Measurements from ENCODE around the gene ARL15. TPM values are rescaled to one million over a fixed set of nuclear protein-coding genes. Genes with fewer than 3 reads are reported as not detected.

Gene ARL15
- polyA plus RNA-seq, 3 donors from 2014 or later = 15.0 to 20.3 (median 16.2) TPM

DNA sequence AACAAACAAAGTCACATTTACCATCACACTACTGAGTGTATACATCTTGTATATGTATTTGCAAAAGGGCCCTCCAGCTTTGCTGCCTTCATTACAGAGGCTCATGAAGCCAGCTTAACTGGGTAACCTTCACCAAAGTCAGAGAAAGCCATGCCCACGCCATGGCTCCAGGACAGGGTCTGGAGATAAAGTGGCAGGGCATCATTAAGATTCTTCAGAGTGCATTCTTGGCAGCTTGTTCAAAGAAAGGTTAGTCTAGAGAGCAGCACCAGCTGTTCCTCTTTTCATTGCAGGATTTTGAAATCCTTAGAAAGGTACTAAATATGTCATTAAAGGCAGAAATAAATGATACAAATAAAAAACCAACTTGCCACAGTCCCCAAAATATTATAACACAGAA lies 416.7 kb downstream of the ARL15 start:
- DNase-seq = no peak
- H3K27me3 Mint-ChIP-seq (ENCODE audit: low read depth in 3 of 3) = peaks cover 0 to 2% (median 0%) of the 10 kb centered on the region in 3 donors
- no peaks in the 10 kb centered on the region for H3K9me3 Mint-ChIP-seq
- H3K4me1 Mint-ChIP-seq = peaks cover 5 to 23% of the 10 kb centered on the region in 2 donors
- no peak overlapping the region for H3K27ac Mint-ChIP-seq
- H3K36me3 Mint-ChIP-seq = peaks cover 3 to 9% (median 5%) of the 10 kb centered on the region in 3 donors
- H3K4me3 Mint-ChIP-seq = no peak overlapping the region

DNA sequence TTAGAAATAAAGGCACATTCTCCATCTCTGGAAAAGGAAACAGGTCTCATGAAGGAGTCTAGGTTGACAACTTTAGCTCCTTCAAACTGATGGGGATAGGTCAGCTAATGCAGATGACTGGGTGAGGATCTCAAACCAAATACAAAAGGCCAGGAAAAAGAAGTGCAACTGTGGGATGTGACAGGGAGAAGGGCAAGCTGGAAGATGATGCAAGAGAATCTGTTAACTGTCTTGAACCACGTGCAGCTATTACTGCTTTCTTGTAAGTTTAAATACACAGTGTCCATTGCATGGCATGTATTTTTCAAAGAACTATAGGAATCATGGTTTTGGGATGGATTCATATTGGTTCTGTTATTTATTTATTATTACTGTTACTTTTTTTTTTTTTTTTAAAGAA lies 418.1 kb downstream of the ARL15 start:
- peaks cover 3 to 5% (median 4%) of the 10 kb centered on the region in 3 donors for H3K36me3 Mint-ChIP-seq
- H3K27me3 Mint-ChIP-seq (ENCODE audit: low read depth in 3 of 3) = peaks cover 0 to 2% (median 0%) of the 10 kb centered on the region in 3 donors
- peaks cover 5 to 22% of the 10 kb centered on the region in 2 donors for H3K4me1 Mint-ChIP-seq
- H3K4me3 Mint-ChIP-seq = no peak overlapping the region
- DNase-seq = no peak
- H3K9me3 Mint-ChIP-seq = no peaks in the 10 kb centered on the region
- H3K27ac Mint-ChIP-seq = peak overlapping the region in 1 of 6 donors; percentile 68

DNA sequence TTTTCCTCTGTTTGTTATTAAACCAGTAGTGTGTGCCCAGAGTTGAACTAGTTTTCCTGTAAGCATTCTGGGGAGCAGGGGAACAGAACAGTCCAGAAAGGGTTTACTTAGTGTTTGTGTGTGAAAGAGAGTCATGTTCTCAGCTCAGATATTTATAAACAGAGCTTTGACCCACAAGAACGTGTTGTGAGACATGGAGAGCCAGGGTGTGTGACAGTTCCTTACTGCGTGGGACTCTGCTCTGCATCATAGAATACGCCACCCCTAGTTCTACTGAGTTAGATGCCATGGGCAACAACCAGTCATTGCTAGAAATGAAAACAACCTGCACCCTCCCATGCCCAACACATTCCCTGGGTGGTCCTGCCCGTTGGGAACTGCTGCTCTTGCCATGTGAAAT lies 419.2 kb downstream of the ARL15 start:
- H3K4me1 Mint-ChIP-seq = peaks cover 5 to 13% of the 10 kb centered on the region in 2 donors
- peaks cover 0 to 2% (median 0%) of the 10 kb centered on the region in 3 donors for H3K27me3 Mint-ChIP-seq (ENCODE audit: low read depth in 3 of 3)
- H3K27ac Mint-ChIP-seq = no peak overlapping the region
- no peak overlapping the region for H3K4me3 Mint-ChIP-seq
- DNase-seq = no peak
- H3K9me3 Mint-ChIP-seq = no peaks in the 10 kb centered on the region
- peaks cover 4 to 9% (median 5%) of the 10 kb centered on the region in 3 donors for H3K36me3 Mint-ChIP-seq

DNA sequence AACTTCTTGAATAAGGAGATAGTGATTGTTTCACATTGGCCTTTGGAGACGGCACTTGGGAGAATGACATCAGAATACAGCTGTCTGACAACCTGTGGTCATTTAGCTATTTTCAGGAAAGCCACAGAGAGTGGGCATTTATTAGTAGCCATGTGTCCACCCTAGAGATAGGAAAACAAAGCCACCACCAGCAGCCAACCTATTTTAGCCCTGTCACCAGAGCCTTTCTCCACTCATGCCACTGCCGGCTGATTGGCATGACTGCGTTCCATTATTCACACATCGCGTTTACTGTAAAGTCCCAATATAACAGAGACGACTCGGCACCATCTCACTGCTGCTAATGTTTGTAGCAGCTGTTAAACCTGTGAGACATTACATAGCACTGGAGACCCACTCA lies 419.9 kb downstream of the ARL15 start:
- peaks cover 0 to 2% (median 0%) of the 10 kb centered on the region in 3 donors for H3K27me3 Mint-ChIP-seq (ENCODE audit: low read depth in 3 of 3)
- no peak overlapping the region for H3K27ac Mint-ChIP-seq
- no peaks in the 10 kb centered on the region for H3K9me3 Mint-ChIP-seq
- H3K4me3 Mint-ChIP-seq = no peak overlapping the region
- DNase-seq = no peak
- H3K36me3 Mint-ChIP-seq = peaks cover 5 to 13% (median 7%) of the 10 kb centered on the region in 3 donors
- peaks cover 5 to 12% of the 10 kb centered on the region in 2 donors for H3K4me1 Mint-ChIP-seq

DNA sequence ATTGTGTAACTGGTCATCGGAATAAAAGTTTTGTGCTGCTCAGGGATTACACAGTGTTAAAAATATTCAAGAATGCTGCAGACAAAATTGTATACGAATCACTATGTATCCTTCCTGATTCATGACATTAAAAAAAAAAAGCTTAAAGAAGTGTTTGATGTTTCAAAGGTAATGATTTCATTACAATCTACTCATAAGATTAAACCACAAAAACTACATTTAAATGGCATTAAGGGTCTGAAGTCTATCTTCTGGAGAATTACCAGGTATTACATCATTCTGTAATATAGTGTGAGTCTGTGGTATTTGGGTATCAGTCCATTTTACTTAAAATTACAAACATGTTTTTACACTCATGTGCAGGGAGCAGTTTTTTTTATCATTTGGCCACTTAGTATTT lies 425.5 kb downstream of the ARL15 start:
- H3K27ac Mint-ChIP-seq = peak overlapping the region in 1 of 6 donors; percentile 44

DNA sequence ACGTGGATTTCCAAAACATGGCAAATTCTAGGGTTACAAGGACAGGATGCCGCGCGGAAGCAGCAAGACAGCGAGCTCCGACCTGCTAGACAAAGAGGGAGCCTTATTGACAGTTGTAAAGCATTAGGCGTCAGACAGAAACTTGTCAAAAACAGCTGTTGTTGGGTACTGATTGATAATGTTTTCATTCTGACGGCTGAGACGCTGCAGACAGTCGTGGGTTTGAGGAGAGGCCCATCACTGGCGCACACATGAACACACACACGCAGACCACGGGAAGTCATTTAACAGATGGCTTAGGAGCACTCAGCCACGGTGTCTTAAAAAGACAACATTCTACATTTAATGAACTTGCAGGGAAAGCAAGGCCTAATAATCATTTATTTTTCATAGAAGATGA lies 426.0 kb downstream of the ARL15 start:
- Mint-ChIP-seq H3K36me3 (peaks cover 4 to 25% (median 11%) of the 10 kb centered on the region in 3 donors), H3K27me3 (ENCODE audit: low read depth in 3 of 3) (no peaks in the 10 kb centered on the region), H3K27ac (peak overlapping the region in 1 of 6 donors; percentile 44), H3K4me3 (no peak overlapping the region), H3K9me3 (no peaks in the 10 kb centered on the region), H3K4me1 (no peaks in the 10 kb centered on the region)
- no peak for DNase-seq

More for the DNA sequence above, 425.5 kb downstream of the ARL15 start:
- DNase-seq = no peak
- Mint-ChIP-seq H3K9me3 (no peaks in the 10 kb centered on the region), H3K4me1 (no peaks in the 10 kb centered on the region), H3K27me3 (ENCODE audit: low read depth in 3 of 3) (no peaks in the 10 kb centered on the region), H3K4me3 (no peak overlapping the region), H3K36me3 (peaks cover 4 to 25% (median 11%) of the 10 kb centered on the region in 3 donors)

DNA sequence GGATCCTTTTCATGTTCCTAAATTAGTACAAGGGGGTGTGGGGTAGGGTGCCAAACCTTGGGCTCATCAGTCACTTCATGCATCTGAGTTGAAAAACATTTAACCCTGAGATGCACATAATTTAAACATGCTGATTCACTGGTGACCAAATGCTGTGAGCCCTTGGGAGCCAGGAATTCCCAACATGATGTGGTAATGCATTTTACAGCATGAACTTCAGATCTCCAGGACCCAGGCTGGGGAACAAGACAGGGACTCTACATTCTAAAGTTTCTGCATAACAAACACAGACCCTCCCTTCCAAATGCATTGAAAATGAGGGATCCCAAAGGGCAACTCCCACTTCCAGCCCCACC lies 427.7 kb downstream of the ARL15 start:
- no peak overlapping the region for H3K27ac Mint-ChIP-seq
- H3K4me3 Mint-ChIP-seq = no peak overlapping the region

DNA sequence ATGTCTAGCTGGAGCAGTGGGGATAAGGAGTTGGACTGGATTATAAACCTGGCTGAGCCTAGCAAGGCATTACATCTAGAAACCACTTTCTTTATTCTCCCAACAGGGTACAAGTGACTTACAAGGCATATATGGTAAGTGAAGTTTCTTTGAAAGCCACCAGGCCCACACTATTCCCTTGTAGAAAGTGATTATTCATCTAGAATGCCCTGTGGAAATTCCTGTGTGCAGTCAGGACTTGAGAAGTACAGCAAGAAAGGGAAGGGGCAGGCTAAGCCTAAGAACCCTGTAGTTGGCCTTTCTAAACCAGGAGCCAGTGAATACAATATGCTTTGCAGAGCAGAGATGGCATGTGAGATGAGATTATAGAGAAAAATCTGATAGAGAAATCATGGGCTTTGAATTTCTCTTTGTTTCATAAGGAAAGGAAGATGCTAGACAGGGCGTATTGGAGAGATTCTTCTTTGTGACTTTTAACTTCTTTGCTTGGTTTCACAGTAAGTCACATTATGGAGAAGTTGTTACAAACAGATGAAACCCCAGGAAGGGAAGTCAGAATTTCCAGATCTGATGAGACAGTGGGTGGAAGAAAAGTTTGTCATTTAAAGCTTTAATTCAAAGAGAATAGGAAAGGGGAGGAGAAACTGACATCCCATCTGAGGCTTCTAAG lies 428.2 kb downstream of the ARL15 start:
- peaks cover 9 to 22% (median 11%) of the 10 kb centered on the region in 3 donors for H3K36me3 Mint-ChIP-seq
- H3K4me3 Mint-ChIP-seq = no peak overlapping the region
- no peak overlapping the region for H3K27ac Mint-ChIP-seq
- DNase-seq = no peak
- no peaks in the 10 kb centered on the region for H3K4me1 Mint-ChIP-seq
- H3K27me3 Mint-ChIP-seq (ENCODE audit: low read depth in 3 of 3) = peaks cover 0 to 3% (median 0%) of the 10 kb centered on the region in 3 donors
- H3K9me3 Mint-ChIP-seq = no peaks in the 10 kb centered on the region

More for the DNA sequence above, 427.7 kb downstream of the ARL15 start:
- H3K9me3 Mint-ChIP-seq = no peaks in the 10 kb centered on the region
- no peak for DNase-seq
- H3K36me3 Mint-ChIP-seq = peaks cover 7 to 25% (median 11%) of the 10 kb centered on the region in 3 donors
- H3K4me1 Mint-ChIP-seq = no peaks in the 10 kb centered on the region
- H3K27me3 Mint-ChIP-seq (ENCODE audit: low read depth in 3 of 3) = peaks cover 0 to 3% (median 0%) of the 10 kb centered on the region in 3 donors

DNA sequence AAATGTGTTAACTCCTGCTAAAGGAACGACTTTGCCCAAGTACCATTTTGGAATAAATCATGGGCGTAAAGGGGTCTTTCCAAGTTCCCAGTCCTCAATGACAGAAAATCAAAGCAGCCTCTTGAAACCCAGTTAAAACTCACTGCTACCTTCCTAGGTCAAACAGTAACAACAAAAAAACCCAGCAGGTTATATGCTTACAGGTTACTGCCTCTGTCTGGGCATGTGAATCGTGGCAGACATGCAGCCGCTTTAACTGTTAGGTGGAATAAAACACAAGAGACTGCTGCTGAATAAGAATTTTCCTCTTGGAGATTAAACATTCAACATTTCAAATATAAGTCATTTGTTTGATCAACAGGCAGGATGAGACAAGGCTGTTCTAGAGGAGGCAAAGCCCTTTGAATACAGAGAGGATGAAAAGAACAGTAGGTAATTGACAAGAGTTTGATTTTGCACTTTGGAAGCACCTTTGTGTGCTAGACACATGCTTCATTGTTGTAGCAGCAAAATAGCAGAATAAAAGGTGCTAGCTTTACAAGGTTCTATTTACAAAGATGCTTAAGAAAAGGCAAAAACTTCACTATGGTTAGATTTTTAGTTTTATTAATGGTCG lies 430.6 kb downstream of the ARL15 start:
- peaks cover 0 to 3% (median 0%) of the 10 kb centered on the region in 3 donors for H3K27me3 Mint-ChIP-seq (ENCODE audit: low read depth in 3 of 3)
- H3K27ac Mint-ChIP-seq = no peak overlapping the region
- DNase-seq = no peak
- H3K36me3 Mint-ChIP-seq = peaks cover 4 to 11% (median 6%) of the 10 kb centered on the region in 3 donors
- no peaks in the 10 kb centered on the region for H3K9me3 Mint-ChIP-seq
- no peak overlapping the region for H3K4me3 Mint-ChIP-seq
- H3K4me1 Mint-ChIP-seq = no peaks in the 10 kb centered on the region

DNA sequence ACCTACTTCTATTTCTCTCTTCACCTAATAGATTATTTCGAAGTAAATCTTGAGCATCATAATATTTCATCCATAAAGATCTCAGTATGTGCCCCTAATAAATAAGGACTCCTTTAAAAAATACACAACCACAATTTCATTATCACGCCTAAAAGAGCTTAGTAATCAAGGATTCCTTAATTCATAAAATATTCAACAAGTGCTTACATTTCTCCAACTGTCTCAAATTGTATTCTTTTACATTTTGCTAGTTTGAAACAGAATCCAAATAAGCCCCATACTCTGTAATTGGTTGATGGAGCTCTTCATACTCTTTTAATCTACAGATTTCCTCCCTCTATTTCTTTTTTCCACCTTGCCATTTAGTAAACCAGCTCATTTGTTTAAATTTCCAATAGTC lies 432.4 kb downstream of the ARL15 start:
- peaks cover 0 to 3% (median 0%) of the 10 kb centered on the region in 3 donors for H3K27me3 Mint-ChIP-seq (ENCODE audit: low read depth in 3 of 3)
- DNase-seq = no peak
- H3K4me3 Mint-ChIP-seq = no peak overlapping the region
- no peak overlapping the region for H3K27ac Mint-ChIP-seq
- H3K4me1 Mint-ChIP-seq = no peaks in the 10 kb centered on the region
- H3K36me3 Mint-ChIP-seq = peaks cover 0 to 7% (median 6%) of the 10 kb centered on the region in 3 donors
- no peaks in the 10 kb centered on the region for H3K9me3 Mint-ChIP-seq

DNA sequence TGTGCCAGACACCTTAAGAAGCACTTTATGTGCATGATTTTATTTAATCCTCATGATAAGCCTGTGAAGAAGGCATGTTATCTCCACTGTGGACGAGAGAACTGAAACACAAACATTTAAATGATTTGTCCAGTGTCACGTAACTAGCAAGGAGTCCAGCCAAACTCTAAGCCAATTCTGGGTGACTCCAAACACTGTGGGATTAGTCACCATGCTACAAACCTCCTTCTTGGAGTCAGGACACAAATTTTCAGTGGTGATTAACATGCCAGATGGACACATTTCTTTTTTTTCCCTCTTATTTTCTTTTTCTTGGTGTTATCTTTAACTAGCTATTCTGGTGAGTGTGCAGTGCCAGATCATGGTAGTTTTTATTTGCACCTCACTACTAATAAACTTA lies 433.1 kb downstream of the ARL15 start:
- Mint-ChIP-seq H3K4me3 (no peak overlapping the region), H3K9me3 (no peaks in the 10 kb centered on the region), H3K27me3 (ENCODE audit: low read depth in 3 of 3) (peaks cover 0 to 3% (median 0%) of the 10 kb centered on the region in 3 donors), H3K27ac (no peak overlapping the region), H3K4me1 (no peaks in the 10 kb centered on the region), H3K36me3 (peaks cover 0 to 6% (median 5%) of the 10 kb centered on the region in 3 donors)
- DNase-seq = no peak

DNA sequence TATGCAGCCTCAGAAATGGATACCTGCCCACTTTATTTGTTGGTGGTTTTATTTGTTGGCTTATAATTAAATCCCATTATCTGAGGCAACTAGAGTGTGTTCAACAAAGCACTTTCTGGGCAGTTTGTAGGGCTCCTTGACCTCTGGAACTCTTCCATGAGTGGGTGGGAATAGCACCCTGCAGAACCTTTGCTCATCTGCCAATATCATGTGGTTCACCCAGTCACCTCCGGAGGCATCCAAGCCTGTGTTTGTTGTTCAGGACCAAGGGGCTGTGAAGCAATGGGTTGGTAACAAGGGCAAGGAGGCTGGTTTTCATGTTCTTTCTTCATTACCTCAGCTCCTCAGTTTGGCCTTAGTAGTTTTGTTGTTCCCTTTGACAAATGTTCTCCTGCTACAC lies 436.0 kb downstream of the ARL15 start:
- peaks cover 0 to 6% (median 0%) of the 10 kb centered on the region in 3 donors for H3K36me3 Mint-ChIP-seq
- no peaks in the 10 kb centered on the region for H3K4me1 Mint-ChIP-seq
- no peak for DNase-seq
- H3K4me3 Mint-ChIP-seq = no peak overlapping the region
- no peak overlapping the region for H3K27ac Mint-ChIP-seq
- peaks cover 0 to 4% (median 0%) of the 10 kb centered on the region in 6 donors for H3K9me3 Mint-ChIP-seq
- peaks cover 0 to 3% (median 3%) of the 10 kb centered on the region in 3 donors for H3K27me3 Mint-ChIP-seq (ENCODE audit: low read depth in 3 of 3)

DNA sequence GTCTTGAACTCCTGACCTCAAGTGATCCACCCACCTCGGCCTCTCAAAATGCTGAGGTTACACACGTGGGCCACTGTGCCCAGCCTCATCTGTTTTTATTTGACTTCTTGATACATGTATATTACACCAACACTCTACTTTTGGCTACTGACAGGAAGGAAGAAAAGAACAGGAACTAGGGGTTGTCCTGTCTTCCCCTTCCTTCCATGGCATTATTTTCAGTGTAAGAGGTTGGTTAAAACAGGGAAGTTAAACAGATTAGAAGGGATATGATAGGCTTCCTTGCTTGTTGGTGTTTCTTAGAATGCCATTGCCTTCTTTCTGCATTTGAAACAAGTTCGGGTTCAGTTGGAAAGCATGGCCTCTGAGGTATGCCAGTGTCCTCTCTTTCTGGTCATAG lies 437.1 kb downstream of the ARL15 start:
- Mint-ChIP-seq H3K9me3 (peaks cover 0 to 4% (median 0%) of the 10 kb centered on the region in 6 donors), H3K4me1 (no peaks in the 10 kb centered on the region), H3K27ac (no peak overlapping the region), H3K36me3 (peaks cover 0 to 6% (median 0%) of the 10 kb centered on the region in 3 donors), H3K4me3 (no peak overlapping the region), H3K27me3 (ENCODE audit: low read depth in 3 of 3) (peaks cover 0 to 3% (median 3%) of the 10 kb centered on the region in 3 donors)
- no peak for DNase-seq

DNA sequence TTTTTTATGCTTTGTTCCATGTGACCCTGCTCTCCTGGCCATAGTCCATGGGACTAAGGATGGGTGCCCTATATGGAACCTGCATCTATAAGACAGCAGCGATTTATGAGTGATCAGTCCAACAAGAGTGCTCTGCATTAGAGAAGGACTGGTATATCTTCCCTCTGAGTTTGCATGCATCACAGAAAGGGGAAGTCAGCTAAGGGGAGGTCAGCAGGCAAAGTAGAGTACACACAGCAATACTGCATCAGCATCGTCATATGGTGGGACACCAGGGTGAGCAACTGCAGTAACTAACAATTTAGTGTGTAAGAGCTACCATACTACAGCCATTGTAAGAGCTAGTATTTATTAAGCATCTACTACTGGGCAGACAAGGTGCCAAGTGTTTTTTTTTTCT lies 438.6 kb downstream of the ARL15 start:
- no peak overlapping the region for H3K27ac Mint-ChIP-seq
- H3K4me1 Mint-ChIP-seq = no peaks in the 10 kb centered on the region
- peaks cover 0 to 4% (median 0%) of the 10 kb centered on the region in 6 donors for H3K9me3 Mint-ChIP-seq
- no peak overlapping the region for H3K4me3 Mint-ChIP-seq
- DNase-seq = no peak
- H3K27me3 Mint-ChIP-seq (ENCODE audit: low read depth in 3 of 3) = peaks cover 0 to 4% (median 3%) of the 10 kb centered on the region in 3 donors
- H3K36me3 Mint-ChIP-seq = no peaks in the 10 kb centered on the region

All from immature natural killer cell (primary cell).